HCT116 (cell line): Measurements from ENCODE around the gene LMNTD1. TPM values are rescaled to one million over a fixed set of nuclear protein-coding genes. Genes with fewer than 3 reads are reported as not detected.

ENCODE experiments used
- ATAC-seq: fragments of 200-7000 bp; cut with Tn5 transposase; 2 replicates; pipeline ENCODE4 v1.9.1; 2020; ENCODE audit warnings: mild to moderate bottlenecking, moderate library complexity
- BruUV-seq: library from RNA; stranded (reverse); fragments of 400-500 nt; replicated peaks from 2 replicates; lab custom pipeline; 2021; lab: Mats Ljungman, UMichigan
- CTCF ChIA-PET: fragments of 300-600 bp; sonication (Branson Sonifier 250); formaldehyde crosslinking; loops from one replicate; lab custom pipeline; 2021; ENCODE audit warnings: antibody characterized with exemption; lab: Charles Lee
- POLR2A ChIA-PET: fragments of 300-600, 350-600 bp; sonication (Branson Sonifier 250); formaldehyde crosslinking; loops from one replicate; lab custom pipeline; 2021; ENCODE audit warnings: antibody characterized with exemption; lab: Charles Lee
- RAD21 ChIA-PET, 2 experiments: fragments of 300-600 bp; sonication (Branson Sonifier 250); formaldehyde crosslinking; loops; one replicate each; lab custom pipeline; 2023; ENCODE audit warnings: low total read pairs in 2 of 2; ENCODE audit not compliant: uncharacterized antibody in 2 of 2, unreplicated experiment in 2 of 2, low non-redundant PET in 1 of 2; lab: Charles Lee
- DNase-seq: peaks from one replicate; pipeline ENCODE4 v3.0.0-alpha.2; 2010; ENCODE audit warnings: low read depth, low spot score
- H2AFZ ChIP-seq: fragments of 200-600 bp; shearing (Covaris generic), sonication (generic); 2 replicates; pipeline ENCODE4 v1.6.1; 2017; ENCODE audit warnings: low read depth, mixed run types, mixed read lengths, antibody characterized with exemption, low read length; ENCODE audit not compliant: poor library complexity, severe bottlenecking
- H3K27ac ChIP-seq: 2 replicates; pipeline ENCODE4 v1.5.1; 2012; ENCODE audit warnings: low read depth, low read length
- H3K27me3 ChIP-seq: fragments of 200-600 bp; sonication (generic); 2 replicates; pipeline ENCODE4 v1.6.1; 2016; ENCODE audit warnings: mixed run types, low read length, mixed read lengths; ENCODE audit not compliant: insufficient read depth
- H3K36me3 ChIP-seq, 2 experiments: fragments of 200-500 bp in 1 of 2; fragments of 200-600 bp in 1 of 2; sonication (Bioruptor generic) in 1 of 2; sonication (generic) in 1 of 2; 2 replicates each; pipeline versions ENCODE4 v1.5.1 to v1.6.1; 2014 to 2016; ENCODE audit warnings: low read length in 2 of 2, inconsistent platforms in 1 of 2, mixed read lengths in 1 of 2, mixed run types in 1 of 2; ENCODE audit not compliant: insufficient read depth in 2 of 2, control insufficient read depth in 1 of 2
- H3K4me1 ChIP-seq, 2 experiments: fragments of 200-600 bp in 1 of 2; sonication (generic) in 1 of 2; 2 replicates each; pipeline versions ENCODE4 v1.5.1 to v1.6.1; 2012 to 2017; ENCODE audit warnings: low read length in 2 of 2, inconsistent platforms in 1 of 2, mild to moderate bottlenecking in 1 of 2, mixed read lengths in 1 of 2, mixed run types in 1 of 2, moderate library complexity in 1 of 2; ENCODE audit not compliant: insufficient read depth in 2 of 2, control insufficient read depth in 1 of 2
- H3K4me2 ChIP-seq: fragments of 200-600 bp; sonication (generic); 2 replicates; pipeline ENCODE4 v1.6.1; 2017; ENCODE audit warnings: mixed run types, low read length, mixed read lengths
- H3K4me3 ChIP-seq, 2 experiments: fragments of 200-600 bp in 1 of 2; sonication (generic) in 1 of 2; replicated peaks in 1 of 2; 2 replicates each; pipeline ENCODE4 v1.5.1; 2011 to 2016; ENCODE audit warnings: low read length in 2 of 2, control low read depth in 1 of 2, low read depth in 1 of 2, mild to moderate bottlenecking in 1 of 2, mixed read lengths in 1 of 2, mixed run types in 1 of 2
- H3K79me2 ChIP-seq: fragments of 200-600 bp; sonication (generic); 2 replicates; pipeline ENCODE4 v1.6.1; 2017; ENCODE audit warnings: mild to moderate bottlenecking, mixed run types, low read length, moderate library complexity, mixed read lengths; ENCODE audit not compliant: insufficient read depth
- H3K9ac ChIP-seq: fragments of 200-600 bp; sonication (generic); 2 replicates; pipeline ENCODE4 v1.6.1; 2016; ENCODE audit warnings: low read length, mixed read lengths
- H3K9me2 ChIP-seq: fragments of 200-600 bp; sonication (generic), shearing (Covaris generic); 2 replicates; pipeline ENCODE4 v1.6.1; 2017; ENCODE audit warnings: mixed run types, mild to moderate bottlenecking, moderate library complexity; ENCODE audit not compliant: insufficient read depth
- H3K9me3 ChIP-seq, 2 experiments: fragments of 200-500 bp in 1 of 2; fragments of 200-600 bp in 1 of 2; sonication (Bioruptor generic) in 1 of 2; sonication (generic) in 1 of 2; 2 replicates each; pipeline ENCODE4 v1.6.1; 2014 to 2017; ENCODE audit warnings: low read length in 2 of 2, mixed read lengths in 2 of 2, inconsistent platforms in 1 of 2, low read depth in 1 of 2, mild to moderate bottlenecking in 1 of 2, mixed run types in 1 of 2, moderate library complexity in 1 of 2; ENCODE audit not compliant: control insufficient read depth in 1 of 2, insufficient read depth in 1 of 2
- H4K20me1 ChIP-seq: fragments of 200-600 bp; sonication (generic), shearing (Covaris generic); 2 replicates; pipeline ENCODE4 v1.6.1; 2017; ENCODE audit warnings: mixed run types, mild to moderate bottlenecking, moderate library complexity; ENCODE audit not compliant: insufficient read depth
- ATF3 ChIP-seq: IDR thresholded peaks from 2 replicates; pipeline ENCODE4 v1.6.1; 2012
- CBX3 ChIP-seq: IDR thresholded peaks from 2 replicates; pipeline ENCODE4 v1.6.1; 2012; ENCODE audit warnings: low read depth
- CEBPB ChIP-seq: IDR thresholded peaks from 2 replicates; pipeline ENCODE4 v1.6.1; 2012; ENCODE audit warnings: low read depth
- CTCF ChIP-seq, 3 experiments: fragments of 200-600 bp in 1 of 3; sonication (generic) in 1 of 3; IDR thresholded peaks in 2 of 3; conservative IDR thresholded peaks in 1 of 3; 2 replicates each; pipeline ENCODE4 v1.5.1; 2012 to 2017; ENCODE audit warnings: low read depth in 2 of 3, low read length in 2 of 3, antibody characterized with exemption in 1 of 3, borderline replicate concordance in 1 of 3, control low read depth in 1 of 3, mild to moderate bottlenecking in 1 of 3, mixed read lengths in 1 of 3, mixed run types in 1 of 3, moderate library complexity in 1 of 3; ENCODE audit not compliant: insufficient read depth in 1 of 3
- EGR1 ChIP-seq: IDR thresholded peaks from 2 replicates; pipeline ENCODE4 v1.6.1; 2012; ENCODE audit warnings: low read depth
- ELF1 ChIP-seq: IDR thresholded peaks from 2 replicates; pipeline ENCODE4 v1.6.1; 2012; ENCODE audit warnings: low read depth, borderline replicate concordance
- EZH2 ChIP-seq: fragments of 200-600 bp; sonication (generic); IDR thresholded peaks from 2 replicates; pipeline ENCODE4 v1.6.1; 2017; ENCODE audit warnings: antibody characterized with exemption, mixed run types
- EZH2phosphoT487 ChIP-seq: fragments of 200-600 bp; IDR thresholded peaks from 2 replicates; pipeline ENCODE4 v1.6.1; 2018; ENCODE audit warnings: antibody characterized with exemption, borderline replicate concordance
- FOSL1 ChIP-seq: IDR thresholded peaks from 2 replicates; pipeline ENCODE4 v1.6.1; 2012; ENCODE audit warnings: low read depth
- MAX ChIP-seq: IDR thresholded peaks from 2 replicates; pipeline ENCODE4 v1.6.1; 2012
- POLR2A ChIP-seq: IDR thresholded peaks from 2 replicates; pipeline ENCODE4 v1.7.0; 2011; ENCODE audit warnings: borderline replicate concordance; ENCODE audit not compliant: insufficient read depth, insufficient read length; ENCODE audit errors: extremely low read depth
- POLR2AphosphoS5 ChIP-seq: IDR thresholded peaks from 2 replicates; pipeline ENCODE4 v1.6.1; 2011; ENCODE audit warnings: mild to moderate bottlenecking, low read depth, low read length, moderate library complexity
- RAD21 ChIP-seq: IDR thresholded peaks from 2 replicates; pipeline ENCODE4 v1.6.1; 2012; ENCODE audit warnings: low read depth, mild to moderate bottlenecking
- REST ChIP-seq: IDR thresholded peaks from 2 replicates; pipeline ENCODE4 v1.6.1; 2012; ENCODE audit warnings: low read depth
- SP1 ChIP-seq: IDR thresholded peaks from 2 replicates; pipeline ENCODE4 v1.6.1; 2012; ENCODE audit warnings: low read depth
- SRF ChIP-seq: IDR thresholded peaks from 2 replicates; pipeline ENCODE4 v1.6.1; 2012; ENCODE audit warnings: low read depth
- TCF7L2 ChIP-seq: IDR thresholded peaks from 2 replicates; pipeline ENCODE4 v1.7.0; 2011; ENCODE audit warnings: borderline replicate concordance, inconsistent platforms; ENCODE audit not compliant: insufficient read depth, insufficient read length; ENCODE audit errors: extremely low read depth
- ZBTB33 ChIP-seq: IDR thresholded peaks from 2 replicates; pipeline ENCODE4 v1.6.1; 2011; ENCODE audit warnings: mild to moderate bottlenecking, low read length, moderate library complexity; ENCODE audit not compliant: insufficient replicate concordance; ENCODE audit errors: extremely low read depth
- ZNF274 ChIP-seq: fragments of 200-500 bp; sonication (Bioruptor generic); IDR thresholded peaks from 2 replicates; pipeline ENCODE4 v1.6.1; 2014; ENCODE audit warnings: mild to moderate bottlenecking, low read depth, low read length, inconsistent platforms
- intact Hi-C: fragments of 100-400 bp; cut with micrococcal nuclease; formaldehyde crosslinking; loops from 2 replicates; pipeline ENCODE4 v1.10.0; 2022
- total RNA-seq: library from RNA; stranded (reverse); gene quantifications from one replicate; pipeline ENCODE4 v1.2.1, GENCODE V29; 2021; ENCODE audit not compliant: unreplicated experiment

Gene LMNTD1
- total RNA-seq, 1 experiment from 2014 or later, result not detected

- Histone ChIP-seq H3K9me3 (no peaks in the 10 kb centered on the region), H3K4me1 (no peaks in the 10 kb centered on the region), H3K4me2 (no peak overlapping the region), H3K36me3 (no peaks in the 10 kb centered on the region), H3K9me2 (no peaks in the 10 kb centered on the region), H3K27me3 (no peaks in the 10 kb centered on the region), H3K9ac (no peak overlapping the region), H2AFZ (no peak overlapping the region), H3K79me2 (no peaks in the 10 kb centered on the region), H4K20me1 (no peaks in the 10 kb centered on the region), H3K4me3 (no peak overlapping the region), H3K27ac (no peak overlapping the region)
- DNase-seq (no peak), ATAC-seq (no peak)
- ChIA-PET CTCF (no interaction called here), RAD21 (no interaction called here), POLR2A (no interaction called here)
- no TSS peak for BruUV-seq
- intact Hi-C loops, result no loop called here
- no peak for TF ChIP-seq EZH2phosphoT487
- TF ChIP-seq ATF3, result no peak
- TF ChIP-seq FOSL1, result no peak
- no peak for TF ChIP-seq ELF1
- no peak for TF ChIP-seq EGR1
- no peak for TF ChIP-seq CBX3
- no peak for TF ChIP-seq POLR2A
- no peak for TF ChIP-seq CTCF (IDR thresholded peaks at IDR 0.05 in 2 of 3, conservative IDR thresholded peaks at IDR 0.05 in 1 of 3; ENCODE audit: borderline replicate concordance in 1 of 3, insufficient read depth in 1 of 3, low read depth in 2 of 3, low read length in 2 of 3)
- no peak for TF ChIP-seq SP1
- no peak for TF ChIP-seq SRF
- no peak for TF ChIP-seq TCF7L2
- no peak for TF ChIP-seq EZH2
- no peak for TF ChIP-seq MAX
- TF ChIP-seq CEBPB, result no peak
- no peak for TF ChIP-seq POLR2AphosphoS5
- TF ChIP-seq ZNF274, result no peak
- no peak for TF ChIP-seq ZBTB33
- no peak for TF ChIP-seq RAD21
- no peak for TF ChIP-seq REST
Measured at GRCh38 chr12:25578411-25579143, 25.5 kb upstream of the LMNTD1 start.
